Ascending aorta (tissue), 2 donors: ENCODE data around the gene TOX3. TPM values are rescaled to one million over a fixed set of nuclear protein-coding genes. Genes with fewer than 3 reads are reported as not detected.

Experiments
- DNase-seq, 2 donors: peaks; one replicate each; pipeline ENCODE4 v3.0.0-alpha.2; 2019; ENCODE audit warnings: low spot score in 2 of 2
- H3K27ac ChIP-seq, 2 donors: fragments of 200-600 bp; sonication (generic); one replicate each; pipeline ENCODE4 v1.5.1; 2016 to 2017; ENCODE audit warnings: mild to moderate bottlenecking in 1 of 2
- H3K27me3 ChIP-seq: fragments of 200-600 bp; sonication (generic); one replicate; pipeline ENCODE4 v1.5.1; 2017
- H3K36me3 ChIP-seq, 2 donors: fragments of 200-600 bp; sonication (generic); one replicate each; pipeline ENCODE4 v1.5.1; 2016
- H3K4me1 ChIP-seq, 2 donors: fragments of 200-600 bp; sonication (generic); one replicate each; pipeline ENCODE4 v1.5.1; 2016 to 2017; ENCODE audit warnings: mild to moderate bottlenecking in 1 of 2
- H3K4me3 ChIP-seq, 2 donors: fragments of 200-600 bp; sonication (generic); one replicate each; pipeline ENCODE4 v1.5.1; 2016 to 2017; ENCODE audit warnings: mild to moderate bottlenecking in 1 of 2
- H3K9me3 ChIP-seq, 2 donors: fragments of 200-600 bp; sonication (generic); one replicate each; pipeline ENCODE4 v1.5.1; 2016
- CTCF ChIP-seq, 3 experiments: fragments of 200-600 bp in 2 of 3; fragments of 450-650 bp in 1 of 3; sonication (generic) in 2 of 3; IDR thresholded peaks; one replicate each; pipeline ENCODE4 v1.5.1; 2016 to 2019; ENCODE audit warnings: antibody characterized with exemption in 3 of 3, mild to moderate bottlenecking in 1 of 3, moderate library complexity in 1 of 3
- intact Hi-C: fragments of 100-400 bp; cut with DNase I; formaldehyde crosslinking; loops from one replicate; pipeline ENCODE4 v1.15.1; 2023
- total RNA-seq: library from RNA; depleted of rRNA; stranded (reverse); fragments of >200 nt; gene quantifications from one replicate; pipeline ENCODE4 v1.1.0, GENCODE V29; 2016

Gene TOX3
- total RNA-seq, 1 donor from 2014 or later: not detected

DNA sequence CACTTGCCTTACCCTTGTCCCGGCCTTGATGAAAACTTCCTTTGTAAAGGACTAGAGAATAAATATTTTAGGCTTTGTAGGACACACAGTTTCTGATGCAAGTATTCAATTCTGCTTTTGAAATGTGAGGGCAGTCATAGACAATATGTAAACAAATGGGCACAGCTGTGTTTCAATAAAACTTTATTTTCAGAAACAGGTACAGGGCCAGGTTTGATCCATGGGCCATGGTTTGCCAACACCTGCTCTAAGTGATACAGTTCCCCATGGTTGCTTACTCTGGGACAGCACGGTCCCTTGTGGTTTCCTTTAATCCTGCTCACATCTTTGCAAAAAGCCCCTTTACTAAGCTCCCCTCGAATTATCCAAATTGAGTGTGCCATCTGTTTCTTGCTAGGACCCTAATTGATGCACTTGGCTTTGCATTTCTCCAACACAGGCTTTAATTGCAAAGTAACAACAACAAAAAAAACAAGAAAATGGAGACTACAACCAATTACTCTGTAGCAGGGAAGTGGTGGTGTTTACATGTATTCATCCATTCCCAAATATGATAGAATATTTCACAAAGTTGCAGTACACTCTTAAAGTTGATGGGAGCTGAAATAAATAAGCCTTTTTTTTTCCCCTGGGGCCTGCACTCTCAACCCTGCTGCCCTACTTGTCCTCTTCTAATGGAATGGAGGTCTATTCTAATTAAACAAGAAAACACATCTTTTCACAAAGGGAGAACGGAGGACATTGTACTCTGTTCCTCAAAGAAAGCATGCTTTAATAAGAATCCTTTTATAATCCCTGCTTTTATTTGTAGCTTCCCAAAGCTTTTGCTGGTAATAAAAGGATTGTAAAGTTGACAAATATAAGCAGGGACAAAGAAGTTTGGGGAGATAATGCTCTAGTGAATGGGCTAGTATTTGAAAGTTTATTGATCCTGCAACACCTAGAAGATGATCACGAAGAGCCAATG lies 37.7 kb upstream of the TOX3 start:
- TF ChIP-seq CTCF (IDR thresholded peaks at IDR 0.05): no peak
- no peaks in the 10 kb centered on the region for H3K36me3 ChIP-seq
- H3K4me1 ChIP-seq: no peaks in the 10 kb centered on the region
- no peak for DNase-seq
- no peaks in the 10 kb centered on the region for H3K27me3 ChIP-seq
- no peak overlapping the region for H3K4me3 ChIP-seq
- intact Hi-C loops: no loop called here
- no peak overlapping the region for H3K27ac ChIP-seq
- no peaks in the 10 kb centered on the region for H3K9me3 ChIP-seq

DNA sequence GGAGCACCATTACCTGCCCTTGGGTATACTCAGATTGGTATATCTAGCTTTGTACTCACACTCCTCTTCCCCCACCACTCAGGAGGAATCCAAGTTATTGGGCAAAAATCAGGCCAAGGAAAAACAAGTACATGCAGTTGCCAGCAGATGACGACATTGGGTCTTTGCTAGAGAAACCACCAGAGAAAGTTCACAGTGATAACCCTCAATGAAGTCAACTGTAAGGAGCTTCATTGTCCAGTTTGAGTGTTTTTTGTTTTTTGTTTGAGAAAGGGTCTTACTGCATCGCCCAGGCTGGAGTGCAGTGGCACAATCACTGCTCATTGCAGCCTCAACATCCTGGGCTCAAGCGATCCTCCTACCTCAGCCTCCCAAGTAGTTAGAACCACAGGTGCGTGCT lies 34.6 kb upstream of the TOX3 start:
- no peak for TF ChIP-seq CTCF (IDR thresholded peaks at IDR 0.05)
- no peak overlapping the region for H3K4me3 ChIP-seq
- DNase-seq: no peak
- no peaks in the 10 kb centered on the region for H3K4me1 ChIP-seq
- H3K27ac ChIP-seq: no peak overlapping the region
- no peaks in the 10 kb centered on the region for H3K36me3 ChIP-seq
- intact Hi-C loops: no loop called here
- no peaks in the 10 kb centered on the region for H3K27me3 ChIP-seq
- no peaks in the 10 kb centered on the region for H3K9me3 ChIP-seq

DNA sequence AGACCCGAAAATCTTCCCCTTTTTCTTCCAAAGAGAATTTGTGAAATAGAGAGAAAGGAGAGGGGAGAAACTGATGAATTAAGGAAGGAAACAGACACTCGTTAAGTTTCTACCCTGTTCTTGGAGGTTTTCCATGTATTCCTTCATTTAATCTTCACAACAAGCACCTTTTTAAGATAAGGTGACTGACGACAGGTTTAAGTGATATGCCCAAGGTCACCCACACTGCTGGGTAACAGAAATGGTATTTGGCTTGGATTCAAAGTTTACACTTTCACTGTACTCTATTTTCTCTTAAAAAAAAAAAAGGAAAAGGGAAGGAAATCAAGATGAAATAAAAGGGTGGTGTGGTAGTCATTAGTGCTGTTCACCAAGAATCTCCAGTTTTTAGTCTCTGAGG lies 33.5 kb upstream of the TOX3 start:
- no peak for TF ChIP-seq CTCF (IDR thresholded peaks at IDR 0.05)
- H3K27me3 ChIP-seq: no peaks in the 10 kb centered on the region
- DNase-seq: no peak
- H3K9me3 ChIP-seq: no peaks in the 10 kb centered on the region
- H3K36me3 ChIP-seq: no peaks in the 10 kb centered on the region
- intact Hi-C loops: no loop called here
- no peaks in the 10 kb centered on the region for H3K4me1 ChIP-seq
- no peak overlapping the region for H3K4me3 ChIP-seq
- no peak overlapping the region for H3K27ac ChIP-seq

GRCh38 chr16:52578829-52579498 lies 32.0 kb upstream of the TOX3 start:
- Histone ChIP-seq H3K36me3 (no peaks in the 10 kb centered on the region), H3K4me3 (no peak overlapping the region), H3K9me3 (no peaks in the 10 kb centered on the region), H3K27me3 (no peaks in the 10 kb centered on the region), H3K4me1 (no peaks in the 10 kb centered on the region), H3K27ac (no peak overlapping the region)
- intact Hi-C loops: no loop called here
- no peak for TF ChIP-seq CTCF (IDR thresholded peaks at IDR 0.05)
- no peak for DNase-seq

DNA sequence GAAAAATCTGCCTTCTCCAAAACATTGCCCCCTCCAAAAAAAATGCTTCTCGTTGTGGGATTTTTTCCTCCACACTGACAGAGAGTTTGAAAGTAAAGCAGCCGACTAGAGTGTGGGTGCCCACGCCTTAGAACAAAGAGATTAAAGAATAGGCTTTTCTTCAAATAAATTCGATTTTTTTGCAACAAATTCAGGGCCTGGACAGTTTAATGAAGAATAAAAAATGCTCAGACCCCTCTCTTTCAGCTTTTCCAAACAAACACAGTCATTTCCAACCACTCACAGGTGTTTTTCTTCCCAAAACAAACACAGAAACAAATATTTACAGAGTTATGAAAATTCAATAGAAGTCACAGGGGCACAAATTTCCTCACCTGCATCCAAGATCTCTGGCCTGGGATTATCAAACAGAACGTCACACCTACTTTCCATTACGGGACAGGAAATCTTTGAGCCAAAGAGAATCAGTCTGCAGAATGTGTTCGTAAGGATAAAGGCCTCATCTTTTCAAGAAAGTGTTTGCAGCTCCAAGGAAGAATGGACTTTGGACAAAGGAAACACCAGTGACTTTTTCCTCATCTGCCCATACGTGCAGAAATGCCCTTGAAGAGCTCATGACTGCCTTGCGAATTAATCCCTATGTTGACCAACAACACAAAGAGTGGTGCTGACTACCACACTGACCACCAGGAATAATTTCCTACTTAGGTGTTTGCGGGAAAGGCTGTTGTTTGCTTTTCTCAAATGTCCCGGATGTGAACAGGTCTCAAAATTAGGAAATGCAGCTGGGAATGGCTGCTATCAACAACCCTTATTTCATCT lies 31.3 kb upstream of the TOX3 start:
- H3K9me3 ChIP-seq: no peaks in the 10 kb centered on the region
- DNase-seq: no peak
- H3K4me3 ChIP-seq: no peak overlapping the region
- TF ChIP-seq CTCF (IDR thresholded peaks at IDR 0.05): no peak
- no peaks in the 10 kb centered on the region for H3K36me3 ChIP-seq
- H3K4me1 ChIP-seq: no peaks in the 10 kb centered on the region
- H3K27me3 ChIP-seq: no peaks in the 10 kb centered on the region
- H3K27ac ChIP-seq: no peak overlapping the region
- intact Hi-C loops: no loop called here
